Upper lobe of right lung (tissue), 1 donor: ENCODE results near the gene ST6GALNAC4. TPM values are rescaled to one million over a fixed set of nuclear protein-coding genes. Genes with fewer than 3 reads are reported as not detected.
A peak's percentile ranks its signal among the peaks of the same experiment; 100 is the strongest.

Experiments used
- ATAC-seq: fragments of 200-7000 bp; cut with Tn5 transposase; one replicate; pipeline ENCODE4 v1.9.1; 2020; ENCODE audit warnings: mild to moderate bottlenecking, moderate library complexity
- DNase-seq: peaks from one replicate; pipeline ENCODE4 v3.0.0-alpha.2; 2020
- H3K27ac ChIP-seq: fragments of 200-600 bp; one replicate; pipeline ENCODE4 v1.8.0; 2022
- H3K27me3 ChIP-seq: fragments of 200-600 bp; one replicate; pipeline ENCODE4 v1.8.0; 2022; ENCODE audit warnings: mild to moderate bottlenecking
- H3K36me3 ChIP-seq: fragments of 200-600 bp; one replicate; pipeline ENCODE4 v1.8.0; 2022
- H3K4me1 ChIP-seq: fragments of 200-600 bp; one replicate; pipeline ENCODE4 v1.8.0; 2022
- H3K4me3 ChIP-seq: fragments of 200-600 bp; one replicate; pipeline ENCODE4 v1.8.0; 2022; ENCODE audit warnings: mild to moderate bottlenecking
- H3K9me3 ChIP-seq: fragments of 200-600 bp; one replicate; pipeline ENCODE4 v1.8.0; 2022
- intact Hi-C: fragments of 100-400 bp; cut with DNase I; formaldehyde crosslinking; loops from one replicate; pipeline ENCODE4 v1.11.0; 2022
- total RNA-seq: library from RNA; stranded (reverse); fragmentation: NEBNext Ultra II Directional; extraction: Animal tissue kit (Norgen Biotek cat#: 25700); gene quantifications from one replicate; pipeline ENCODE4 v1.2.1, GENCODE V29; 2021
- TF ChIP-seq, protein P1 (sequence below): fragments of 200-600 bp; IDR thresholded peaks from one replicate; pipeline ENCODE4 v1.8.0; 2022; ENCODE audit warnings: antibody characterized with exemption
- donor health status: DM: no; HTN: yes; CAD: no; lungs with severe emphysema.

ST6GALNAC4 gene
- total RNA-seq, 1 donor from 2014 or later: 58.8 TPM

DNA sequence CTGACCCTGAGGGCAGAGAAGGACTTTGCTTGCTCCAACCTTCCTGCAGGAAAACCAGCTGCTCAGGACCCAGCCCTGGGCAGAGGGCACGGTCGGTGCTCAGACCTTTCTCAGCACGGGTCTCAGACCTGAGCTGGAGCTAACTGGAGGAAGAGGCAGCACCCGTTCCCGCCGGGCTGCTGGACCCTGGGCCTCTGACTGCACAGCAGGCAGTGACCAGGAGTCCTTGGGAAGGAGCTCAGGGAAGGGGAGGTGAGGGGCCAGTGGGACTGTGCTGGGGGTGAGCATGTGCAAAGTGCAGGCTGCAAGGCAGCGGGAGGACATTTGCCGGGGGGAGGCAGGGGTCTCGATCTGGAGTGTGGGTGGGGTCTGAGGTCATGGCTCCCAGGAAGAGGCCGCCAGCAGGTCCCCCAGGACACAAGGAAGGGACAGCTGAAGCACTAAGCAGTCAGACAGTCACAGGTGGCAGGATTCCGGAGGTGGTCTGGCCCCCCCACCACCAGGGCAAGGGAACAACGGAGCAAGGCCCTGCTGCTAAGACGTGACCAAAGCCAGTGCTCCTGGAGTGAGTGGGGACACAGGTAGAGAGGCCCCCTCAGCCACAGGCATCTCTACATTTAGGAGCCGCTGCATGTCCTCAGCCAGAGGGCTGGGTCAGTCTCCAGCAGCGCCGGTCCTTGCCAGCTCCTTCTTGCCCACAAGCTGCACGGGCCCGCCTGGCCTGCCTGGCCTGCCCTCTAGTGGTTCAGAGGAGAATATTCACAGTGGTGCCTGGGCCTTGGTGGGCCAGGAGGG is 25.6 kb upstream of the ST6GALNAC4 start:
- ATAC-seq (peak; percentile 82), DNase-seq (peak; percentile 86)
- no peak overlapping the region for H3K27ac ChIP-seq
- no peaks in the 10 kb centered on the region for H3K27me3 ChIP-seq
- H3K4me3 ChIP-seq: no peak overlapping the region
- TF ChIP-seq, protein P1, sequence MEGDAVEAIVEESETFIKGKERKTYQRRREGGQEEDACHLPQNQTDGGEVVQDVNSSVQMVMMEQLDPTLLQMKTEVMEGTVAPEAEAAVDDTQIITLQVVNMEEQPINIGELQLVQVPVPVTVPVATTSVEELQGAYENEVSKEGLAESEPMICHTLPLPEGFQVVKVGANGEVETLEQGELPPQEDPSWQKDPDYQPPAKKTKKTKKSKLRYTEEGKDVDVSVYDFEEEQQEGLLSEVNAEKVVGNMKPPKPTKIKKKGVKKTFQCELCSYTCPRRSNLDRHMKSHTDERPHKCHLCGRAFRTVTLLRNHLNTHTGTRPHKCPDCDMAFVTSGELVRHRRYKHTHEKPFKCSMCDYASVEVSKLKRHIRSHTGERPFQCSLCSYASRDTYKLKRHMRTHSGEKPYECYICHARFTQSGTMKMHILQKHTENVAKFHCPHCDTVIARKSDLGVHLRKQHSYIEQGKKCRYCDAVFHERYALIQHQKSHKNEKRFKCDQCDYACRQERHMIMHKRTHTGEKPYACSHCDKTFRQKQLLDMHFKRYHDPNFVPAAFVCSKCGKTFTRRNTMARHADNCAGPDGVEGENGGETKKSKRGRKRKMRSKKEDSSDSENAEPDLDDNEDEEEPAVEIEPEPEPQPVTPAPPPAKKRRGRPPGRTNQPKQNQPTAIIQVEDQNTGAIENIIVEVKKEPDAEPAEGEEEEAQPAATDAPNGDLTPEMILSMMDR: peak; percentile 89
- H3K4me1 ChIP-seq: no peaks in the 10 kb centered on the region
- no peaks in the 10 kb centered on the region for H3K9me3 ChIP-seq
- intact Hi-C loops: loop anchor here (5.0 to 10.0 kb wide), 2 partner anchors 95 to 172 kb away; no protein-coding TSS in a partner anchor
- H3K36me3 ChIP-seq: peaks cover 28% of the 10 kb centered on the region

DNA sequence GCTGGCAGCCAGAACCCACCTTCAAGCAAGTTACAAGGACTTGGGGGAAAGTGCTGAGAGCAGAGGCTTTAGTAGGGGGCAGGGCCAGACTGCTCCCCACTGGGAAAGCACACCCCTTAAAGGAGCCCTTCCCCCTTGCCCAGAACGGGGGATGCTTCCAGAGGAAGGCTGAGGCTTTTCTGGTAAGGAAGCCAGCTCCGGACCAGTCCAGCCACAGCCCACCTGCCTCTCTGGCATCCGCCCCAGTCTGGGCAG is 25.0 kb upstream of the ST6GALNAC4 start:
- no peak overlapping the region for H3K27ac ChIP-seq
- no peak for DNase-seq

DNA sequence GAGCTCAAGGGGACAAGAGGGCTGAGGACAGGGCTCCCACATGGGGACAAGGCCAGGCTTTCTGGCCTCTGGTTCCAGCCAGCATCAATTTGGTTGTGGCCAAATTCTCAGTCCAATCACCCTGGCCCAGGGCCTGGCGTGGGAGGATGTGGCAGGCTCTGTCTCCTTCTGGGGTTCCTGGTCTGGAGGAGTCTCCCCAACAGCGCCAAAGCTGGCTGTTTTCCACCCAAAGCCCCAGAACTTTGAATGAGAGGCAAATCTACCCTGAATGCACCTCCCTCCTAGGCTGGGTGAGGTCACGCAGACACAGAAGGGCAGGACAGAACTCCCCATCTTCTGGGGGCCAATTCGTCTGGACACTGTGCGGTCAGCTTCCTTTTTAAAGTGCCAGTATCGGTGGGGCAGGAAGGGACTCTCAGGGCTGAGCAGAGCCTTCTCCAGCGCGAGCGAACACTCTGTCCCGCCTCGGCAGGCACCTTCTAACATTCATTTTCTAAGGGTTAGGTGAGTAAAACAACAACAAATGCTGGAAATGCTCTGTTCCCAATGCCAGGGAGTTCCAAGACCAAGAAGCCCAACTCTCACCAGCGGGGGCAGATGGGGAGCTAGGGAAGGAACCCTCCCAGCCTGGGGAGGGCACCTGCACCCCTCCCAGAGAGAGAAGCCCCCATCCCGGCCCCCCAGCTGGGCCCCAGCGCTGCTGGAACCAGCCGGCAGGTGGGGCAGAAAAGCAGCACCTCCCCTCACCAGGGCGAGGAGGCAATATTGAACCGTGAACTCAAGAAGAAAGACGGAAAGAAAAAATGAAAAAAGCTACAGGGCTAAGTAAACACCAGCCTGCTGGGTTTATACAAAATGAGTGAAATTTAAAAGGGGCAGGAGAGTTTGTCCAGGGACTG is 24.5 kb upstream of the ST6GALNAC4 start:
- H3K27ac ChIP-seq: no peak overlapping the region
- peaks cover 28% of the 10 kb centered on the region for H3K36me3 ChIP-seq
- ATAC-seq (no peak), DNase-seq (no peak)
- H3K9me3 ChIP-seq: no peaks in the 10 kb centered on the region
- intact Hi-C loops: loop anchor here (5.0 to 10.0 kb wide), 2 partner anchors 96 to 173 kb away; no protein-coding TSS in a partner anchor
- H3K27me3 ChIP-seq: no peaks in the 10 kb centered on the region
- H3K4me3 ChIP-seq: no peak overlapping the region
- peaks cover 9% of the 10 kb centered on the region for H3K4me1 ChIP-seq
- TF ChIP-seq, protein P1: no peak

More for the DNA sequence above, 25.0 kb upstream of the ST6GALNAC4 start:
- no peak for ATAC-seq
- peaks cover 28% of the 10 kb centered on the region for H3K36me3 ChIP-seq
- TF ChIP-seq, protein P1: no peak
- no peak overlapping the region for H3K4me3 ChIP-seq
- H3K9me3 ChIP-seq: no peaks in the 10 kb centered on the region
- no peaks in the 10 kb centered on the region for H3K27me3 ChIP-seq
- H3K4me1 ChIP-seq: peaks cover 3% of the 10 kb centered on the region
- intact Hi-C loops: loop anchor here (5.0 to 10.0 kb wide), 2 partner anchors 95 to 173 kb away; no protein-coding TSS in a partner anchor

DNA sequence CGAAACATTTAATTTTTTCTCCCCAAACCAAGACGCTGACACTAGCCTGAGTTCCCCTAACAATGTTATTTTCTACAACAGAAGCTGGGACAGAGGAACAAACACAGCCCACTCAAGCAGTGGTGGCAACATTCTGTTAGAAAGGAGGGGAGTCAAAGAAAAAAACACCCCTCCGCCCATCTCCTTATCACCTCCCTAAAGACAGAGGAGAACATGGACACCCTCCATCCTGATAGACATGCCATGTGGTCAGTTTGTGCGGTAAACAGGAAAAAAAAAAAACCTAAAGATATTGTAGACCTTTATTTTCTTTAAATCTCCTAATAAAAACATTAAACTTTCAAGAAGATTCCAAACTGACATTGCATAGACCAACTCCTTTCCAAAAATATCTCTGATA is 23.8 kb upstream of the ST6GALNAC4 start:
- Histone ChIP-seq H3K27me3 (no peaks in the 10 kb centered on the region), H3K9me3 (no peaks in the 10 kb centered on the region), H3K4me3 (no peak overlapping the region), H3K27ac (no peak overlapping the region), H3K36me3 (peaks cover 29% of the 10 kb centered on the region), H3K4me1 (peaks cover 16% of the 10 kb centered on the region)
- ATAC-seq (no peak), DNase-seq (no peak)
- intact Hi-C loops: loop anchor here (5.0 to 10.0 kb wide), 2 partner anchors 97 to 174 kb away; no protein-coding TSS in a partner anchor
- TF ChIP-seq, protein P1: no peak

DNA sequence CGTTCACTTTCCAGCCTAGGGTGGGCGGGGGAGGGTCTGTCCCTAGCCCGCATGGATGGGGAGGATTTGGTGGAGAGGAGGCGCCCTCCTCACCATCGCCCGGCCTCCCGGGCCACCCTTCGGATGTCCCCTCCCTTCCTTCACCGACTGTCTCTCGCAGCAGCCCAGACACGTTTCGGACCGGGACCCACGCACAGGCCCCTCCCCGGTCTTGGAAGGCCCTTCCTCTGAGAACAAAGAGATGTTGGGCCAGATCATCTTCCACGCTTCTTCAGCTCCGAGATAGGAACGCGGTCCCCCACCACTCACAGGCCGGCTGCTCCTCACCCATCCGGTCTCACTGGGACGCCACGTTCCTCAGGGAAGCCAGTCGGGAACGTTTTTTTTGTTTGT is 21.5 kb upstream of the ST6GALNAC4 start:
- H3K27ac ChIP-seq: peak overlapping the region; percentile 77
- H3K9me3 ChIP-seq: no peaks in the 10 kb centered on the region
- ATAC-seq: no peak
- peaks cover 19% of the 10 kb centered on the region for H3K4me1 ChIP-seq
- TF ChIP-seq, protein P1: no peak
- intact Hi-C loops: no loop called here
- H3K36me3 ChIP-seq: peaks cover 18% of the 10 kb centered on the region
- no peak for DNase-seq
- peak overlapping the region; percentile 88 for H3K4me3 ChIP-seq
- H3K27me3 ChIP-seq: no peaks in the 10 kb centered on the region
